Measurements from ENCODE around the gene FAM3C.
"Not testable (repeated sequence)": the region's sequence is repeated elsewhere in the genome, so short reads cannot be mapped to it uniquely, and the experiment has no call there.

The FAM3C gene

DNA sequence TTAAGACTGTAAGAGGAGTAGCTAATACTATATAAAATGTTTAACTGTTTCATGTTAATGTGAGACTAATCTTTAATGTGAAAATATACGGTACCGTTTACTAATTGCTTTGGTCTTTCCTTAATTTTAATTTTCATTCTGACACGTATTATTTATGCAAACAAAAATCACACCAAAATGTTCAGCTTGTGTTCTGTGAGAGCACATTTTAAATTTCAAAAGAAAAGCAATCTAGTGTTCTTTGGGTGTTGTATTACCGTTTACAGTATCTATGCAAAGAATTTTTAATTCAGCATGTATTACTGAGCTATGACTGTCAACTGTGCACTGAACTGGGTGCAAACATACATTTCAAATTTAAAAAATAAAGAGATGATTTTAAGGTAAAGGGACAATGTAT lies 65.1 kb downstream of the FAM3C start:
- DNase-seq (ENCODE audit: low read depth, low spot score) = no peak

DNA sequence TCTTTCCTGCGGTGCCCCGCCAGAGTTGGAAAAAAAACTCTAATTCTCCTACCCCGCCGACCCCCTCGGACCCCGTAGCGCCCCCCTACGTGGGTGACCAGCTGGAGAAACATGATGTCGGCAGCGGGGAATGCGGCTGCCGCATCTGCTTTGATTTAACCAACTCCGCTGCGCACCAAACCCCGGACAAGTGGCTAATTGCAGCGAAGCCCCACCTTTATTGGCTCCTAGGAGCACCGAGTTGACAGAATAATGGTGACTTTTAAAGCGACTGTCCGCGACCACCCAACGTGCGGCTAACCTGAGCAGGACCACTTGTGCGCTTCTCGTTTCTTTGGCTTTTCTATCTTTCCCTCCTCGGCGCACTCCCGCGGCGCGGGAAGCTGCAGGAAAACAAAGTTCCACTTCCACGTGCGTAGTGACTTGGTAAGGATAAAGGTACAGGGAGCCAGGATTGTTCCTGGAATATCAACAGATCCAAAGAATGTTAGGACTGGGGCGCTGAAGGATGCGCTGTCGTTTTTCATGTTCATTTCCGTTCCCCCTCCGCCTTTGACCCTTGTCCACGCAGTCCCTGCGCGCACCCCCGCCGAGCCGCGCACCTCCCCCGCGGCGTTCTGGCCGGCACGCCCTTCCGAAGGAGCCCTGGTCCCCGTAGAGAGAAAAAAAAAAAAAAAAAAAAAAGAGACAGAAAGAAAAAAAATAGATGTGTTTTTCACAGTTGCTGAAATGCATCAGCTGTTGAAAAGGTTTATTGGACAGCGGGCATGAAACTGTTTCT lies 65.9 kb downstream of the FAM3C start:
- peak; percentile 60 for DNase-seq (ENCODE audit: low read depth, low spot score)

DNA sequence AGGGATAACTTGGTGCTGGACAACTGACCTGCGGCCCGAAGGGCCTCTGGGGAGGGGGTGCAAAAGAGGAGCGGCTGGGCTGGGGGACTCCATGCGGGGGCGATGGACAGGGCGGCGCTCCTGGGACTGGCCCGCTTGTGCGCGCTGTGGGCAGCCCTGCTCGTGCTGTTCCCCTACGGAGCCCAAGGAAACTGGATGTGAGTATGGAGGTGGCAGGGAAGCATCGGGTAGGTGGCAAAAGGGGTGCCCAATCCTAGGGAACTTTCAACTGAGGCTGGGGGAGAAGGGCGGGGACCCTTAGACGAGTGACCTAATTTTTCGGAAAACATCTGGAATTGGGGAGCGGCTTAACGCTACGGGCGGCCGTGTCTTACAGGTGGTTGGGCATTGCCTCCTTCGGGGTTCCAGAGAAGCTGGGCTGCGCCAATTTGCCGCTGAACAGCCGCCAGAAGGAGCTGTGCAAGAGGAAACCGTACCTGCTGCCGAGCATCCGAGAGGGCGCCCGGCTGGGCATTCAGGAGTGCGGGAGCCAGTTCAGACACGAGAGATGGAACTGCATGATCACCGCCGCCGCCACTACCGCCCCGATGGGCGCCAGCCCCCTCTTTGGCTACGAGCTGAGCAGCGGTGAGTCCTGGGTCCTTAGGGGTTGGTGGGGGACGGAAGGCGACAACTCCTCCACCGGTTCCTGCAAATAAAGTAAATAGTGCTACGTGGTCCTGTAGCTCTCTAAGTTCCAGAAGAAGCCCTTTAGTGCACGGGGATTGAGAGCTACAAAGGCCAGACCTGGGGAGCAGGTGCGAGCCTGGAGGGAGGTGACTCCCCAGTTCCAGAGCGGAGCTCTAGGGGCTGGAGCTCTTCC lies 66.7 kb downstream of the FAM3C start:
- DNase-seq (ENCODE audit: low read depth, low spot score) = no peak

DNA sequence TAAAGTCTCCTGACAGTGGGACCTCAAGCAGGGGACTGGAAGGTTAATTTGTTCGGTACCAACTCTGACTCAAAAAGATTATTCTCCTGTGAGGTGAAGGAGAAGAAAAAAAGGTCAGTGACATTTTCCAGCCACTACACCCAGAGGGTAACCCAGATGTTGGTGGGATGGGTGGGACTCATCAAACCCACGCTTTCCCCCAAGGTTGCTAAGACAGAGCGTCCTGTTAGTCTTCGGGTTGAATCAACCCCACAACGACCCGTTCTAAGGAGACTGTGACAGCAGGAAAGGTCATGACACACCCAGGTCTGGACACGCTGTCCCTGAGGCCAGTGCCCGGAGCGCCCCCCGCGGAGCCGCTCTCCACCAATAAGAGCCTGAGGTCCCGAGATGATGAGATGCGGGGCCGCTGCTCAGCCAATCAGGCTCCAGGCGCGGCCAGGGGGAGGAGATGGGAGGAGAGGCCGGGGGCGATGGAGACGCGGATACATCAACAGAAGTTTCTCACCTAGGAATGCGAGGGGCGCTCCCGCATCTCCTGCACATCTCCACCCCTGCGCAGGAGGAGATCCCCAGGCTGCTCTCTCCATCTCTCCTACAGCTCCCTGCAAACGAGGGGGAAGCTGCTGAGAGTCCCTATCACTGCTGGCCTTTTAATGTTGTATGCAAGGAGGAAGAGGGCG lies 67.5 kb downstream of the FAM3C start, which contains the start of gene WNT16:
Gene WNT16, plus strand, starts transcription at position 493 of the 683 bp plus-strand sequence. CDS start 293 bp downstream, outside the sequence.
- no peak for DNase-seq (ENCODE audit: low read depth, low spot score)

DNA sequence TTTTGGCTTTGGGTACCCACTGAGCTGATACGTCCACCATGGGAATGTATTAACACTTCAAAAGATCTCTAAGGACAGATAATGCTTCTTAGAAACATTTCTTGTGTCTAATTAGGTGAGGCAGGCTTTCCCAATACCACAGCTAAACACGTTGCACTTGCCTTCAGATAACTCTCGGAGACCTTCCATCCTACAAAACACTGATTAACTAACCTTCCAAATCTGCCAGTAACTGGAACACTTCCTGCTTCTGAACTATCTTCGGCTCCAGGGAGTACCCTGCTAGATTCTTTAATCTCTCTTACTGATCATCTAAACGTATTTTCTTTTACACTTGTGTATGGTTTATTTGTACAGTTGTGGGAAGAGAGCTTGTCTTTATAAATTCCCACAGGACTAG lies 68.4 kb downstream of the FAM3C start:
- no peak for DNase-seq (ENCODE audit: low read depth, low spot score)

DNA sequence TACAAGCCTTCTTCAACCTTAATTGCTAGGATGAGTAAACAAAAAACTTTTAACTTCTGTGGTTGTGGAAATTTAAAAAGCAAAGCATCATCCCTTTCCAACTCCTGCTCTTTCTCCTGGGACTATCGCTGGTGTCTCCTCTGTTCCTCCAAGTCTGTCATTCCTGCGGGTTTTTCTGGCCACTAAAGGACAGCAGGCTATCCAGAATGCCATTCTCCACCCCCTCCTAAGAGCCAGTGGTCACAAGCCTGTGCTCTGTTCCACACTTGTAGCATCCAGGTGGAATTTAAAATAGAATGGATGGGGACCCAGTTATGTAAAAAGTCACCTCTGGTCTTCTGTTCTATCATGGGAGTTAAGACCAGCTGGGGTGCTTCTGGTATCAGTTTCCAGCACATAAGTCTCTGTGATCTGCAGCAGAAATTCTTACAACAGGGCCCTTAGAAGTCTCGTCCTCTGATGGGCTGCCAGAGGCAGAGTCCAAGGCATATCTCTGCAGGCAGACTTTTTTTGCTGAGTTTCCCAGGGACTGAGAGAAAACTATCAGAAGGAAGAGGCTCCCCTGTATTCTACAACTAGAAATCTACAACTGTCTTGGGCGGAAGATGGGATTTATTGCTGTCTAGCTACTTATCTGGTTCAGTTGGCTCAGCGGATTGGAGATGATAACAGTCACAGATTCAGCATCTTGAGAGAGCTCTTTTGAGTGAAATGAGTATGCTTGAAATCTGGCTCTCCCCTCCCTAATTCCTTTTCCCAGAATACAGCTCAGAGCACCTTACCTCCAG lies 72.4 kb downstream of the FAM3C start:
- DNase-seq (ENCODE audit: low read depth, low spot score) = no peak

DNA sequence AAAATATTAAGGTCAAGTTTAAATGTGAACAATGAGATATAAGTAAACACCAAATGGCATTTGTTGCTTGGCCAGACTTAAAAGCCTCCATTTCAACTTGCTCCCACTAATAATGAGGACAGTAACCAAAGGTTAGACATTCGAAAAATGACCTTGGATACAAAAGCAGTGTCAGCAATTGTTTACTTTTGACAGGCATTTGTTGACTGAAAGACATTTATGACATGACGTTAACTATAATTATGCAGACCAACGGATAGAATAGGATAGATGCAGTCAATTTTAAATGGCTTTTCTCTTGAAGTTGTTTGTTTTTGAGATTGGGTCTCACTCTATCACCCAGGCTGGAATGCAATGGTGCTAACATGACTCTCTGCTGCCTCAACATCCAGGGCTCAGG lies 73.6 kb downstream of the FAM3C start:
- DNase-seq (ENCODE audit: low read depth, low spot score) = no peak

DNA sequence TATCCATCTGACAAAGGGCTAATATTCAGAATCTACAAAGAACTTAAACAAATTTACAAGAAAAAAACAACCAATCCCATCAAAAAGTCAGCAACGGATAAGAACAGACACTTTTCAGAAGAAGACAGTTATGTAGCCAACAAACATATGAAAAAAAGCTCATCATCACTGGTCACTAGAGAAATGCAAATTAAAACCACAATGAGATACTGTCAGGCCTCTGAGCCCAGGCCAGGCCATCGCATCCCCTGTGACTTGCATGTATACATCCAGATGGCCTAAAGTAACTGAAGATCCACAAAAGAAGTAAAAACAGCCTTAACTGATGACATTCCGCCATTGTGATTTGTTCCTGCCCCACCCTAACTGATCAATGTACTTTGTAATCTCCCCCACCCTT lies 80.9 kb downstream of the FAM3C start:
- not testable (repeated sequence) for DNase-seq (ENCODE audit: low read depth, low spot score)

DNA sequence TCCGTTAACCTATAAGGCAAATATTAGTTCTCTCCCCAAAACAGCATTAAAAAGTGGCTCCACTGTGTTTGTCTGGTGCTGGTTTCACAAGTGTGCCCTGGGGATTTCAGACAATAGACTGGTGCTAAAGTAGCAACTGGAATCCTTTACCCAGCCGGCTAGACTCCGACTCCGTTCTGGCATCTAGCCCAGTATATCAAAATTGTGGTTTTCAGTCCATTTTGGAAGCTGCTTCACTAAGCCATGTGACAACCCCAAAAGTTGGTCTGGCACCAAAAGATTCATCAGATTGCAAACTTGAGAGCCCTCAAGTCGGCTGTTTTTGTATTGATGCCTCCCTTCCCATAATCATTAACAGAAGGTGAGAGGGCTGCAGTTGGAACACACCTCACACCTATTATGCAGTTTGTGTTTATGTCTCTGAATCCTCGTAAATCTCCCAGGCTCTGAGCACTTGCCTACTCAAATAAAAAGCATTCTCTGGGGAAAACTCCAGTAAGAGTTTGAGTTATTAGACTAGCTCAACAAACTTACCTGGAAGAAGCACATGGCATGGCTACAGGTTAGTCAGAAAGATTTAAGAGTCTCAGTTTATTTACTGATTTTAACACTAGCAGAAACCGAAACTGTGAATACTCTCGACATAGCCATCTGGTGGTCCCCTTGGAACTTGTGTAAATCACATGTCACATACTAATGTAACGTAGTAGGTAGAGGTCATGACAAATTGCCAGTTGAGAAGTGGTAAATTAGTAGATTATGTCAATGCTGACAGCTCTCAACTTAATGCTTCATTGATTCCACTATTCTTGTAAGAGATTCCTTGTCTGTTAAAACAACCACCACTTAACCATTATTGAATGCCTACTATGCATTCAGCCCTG lies 82.1 kb downstream of the FAM3C start:
- no peak for DNase-seq (ENCODE audit: low read depth, low spot score)

DNA sequence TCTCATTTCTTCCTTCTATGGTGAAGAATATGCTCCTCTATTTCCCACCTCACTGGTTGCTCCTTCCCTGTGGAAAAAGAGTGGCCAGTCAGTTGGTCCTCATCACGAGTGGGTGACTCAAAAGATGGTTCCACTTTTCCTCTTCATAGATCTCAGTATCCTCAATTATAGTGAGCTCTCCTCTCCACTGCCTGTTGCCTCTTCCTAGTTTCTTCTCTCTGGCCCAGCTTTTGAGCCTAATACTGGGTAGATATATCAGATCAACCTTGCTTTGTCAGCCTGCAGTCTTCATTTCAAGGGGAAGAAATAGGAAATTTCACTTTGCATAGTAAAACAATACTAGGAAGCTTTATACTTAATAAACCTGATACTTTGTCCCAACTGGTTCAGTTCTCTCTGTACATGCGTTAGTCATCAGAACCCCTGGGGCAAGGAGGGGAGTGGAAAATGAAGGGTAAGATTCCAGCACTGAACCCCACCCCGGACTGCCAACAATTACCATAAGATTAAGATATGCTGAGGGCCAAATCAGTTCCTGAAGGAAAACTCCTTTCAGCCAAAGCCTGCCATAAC lies 82.8 kb downstream of the FAM3C start:
- no peak for DNase-seq (ENCODE audit: low read depth, low spot score)

DNA sequence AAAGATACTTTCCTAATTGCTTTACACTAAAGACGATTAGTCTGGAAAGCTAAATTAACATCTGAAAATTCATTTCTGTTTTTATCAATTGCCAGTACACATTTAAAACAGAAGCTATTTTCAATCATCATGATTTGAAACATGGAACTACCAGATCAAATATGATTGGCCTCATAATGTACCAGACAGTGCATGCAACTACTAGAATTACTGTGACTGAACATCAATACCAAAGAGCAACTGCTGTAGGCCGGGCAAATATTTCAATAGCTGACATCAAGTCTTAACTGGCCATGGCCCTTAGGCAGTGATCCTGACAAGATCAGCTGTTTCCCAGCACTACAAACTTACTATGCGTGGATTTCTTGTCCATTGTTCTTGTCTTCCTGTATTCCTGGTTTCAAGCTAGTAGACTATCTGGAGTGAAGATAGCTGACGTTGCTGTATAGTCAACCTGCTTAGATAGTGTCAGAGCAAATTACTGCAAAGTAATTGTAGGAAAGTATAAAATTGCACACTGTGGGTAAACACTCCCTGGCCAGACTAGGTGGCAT lies 89.0 kb downstream of the FAM3C start:
- no peak for DNase-seq (ENCODE audit: low read depth, low spot score)

DNA sequence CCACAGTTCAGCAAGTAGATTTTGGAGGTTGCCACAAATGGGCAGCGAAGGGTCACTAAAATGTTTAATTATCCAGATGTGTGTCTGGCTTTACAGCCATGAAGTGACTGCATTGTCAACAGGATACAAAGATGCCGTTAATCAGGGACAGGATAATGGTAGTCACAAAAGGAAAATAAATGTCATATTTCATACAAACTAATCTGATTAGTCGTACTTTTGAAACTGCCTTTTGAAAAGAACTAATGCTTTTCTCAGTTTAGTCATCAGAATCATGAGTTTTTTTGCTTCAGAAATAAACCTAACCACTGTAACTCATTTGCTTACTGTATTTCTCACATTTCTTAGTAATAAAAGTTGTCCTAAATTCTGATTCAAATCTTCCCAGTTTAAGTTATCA lies 89.5 kb downstream of the FAM3C start:
- no peak for DNase-seq (ENCODE audit: low read depth, low spot score)

DNA sequence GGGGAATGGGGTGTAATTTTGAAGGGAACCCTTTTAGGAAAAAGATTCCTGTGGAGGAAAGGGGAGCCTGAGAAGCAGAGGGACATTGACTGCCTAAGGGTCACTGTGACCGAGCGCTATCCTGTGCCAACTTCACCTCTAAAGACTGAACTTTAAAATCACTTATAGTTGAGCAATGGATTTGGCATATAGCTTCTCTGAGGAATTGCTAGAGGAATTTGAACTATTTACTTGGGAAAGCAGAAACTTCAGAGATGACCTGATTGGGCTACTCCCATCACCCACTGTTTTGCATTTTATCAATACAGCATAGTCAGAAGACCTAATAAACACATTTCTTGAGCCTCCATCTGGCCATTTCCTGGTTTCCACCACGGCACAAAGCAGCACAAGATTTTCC lies 91.0 kb downstream of the FAM3C start:
- DNase-seq (ENCODE audit: low read depth, low spot score) = no peak

DNA sequence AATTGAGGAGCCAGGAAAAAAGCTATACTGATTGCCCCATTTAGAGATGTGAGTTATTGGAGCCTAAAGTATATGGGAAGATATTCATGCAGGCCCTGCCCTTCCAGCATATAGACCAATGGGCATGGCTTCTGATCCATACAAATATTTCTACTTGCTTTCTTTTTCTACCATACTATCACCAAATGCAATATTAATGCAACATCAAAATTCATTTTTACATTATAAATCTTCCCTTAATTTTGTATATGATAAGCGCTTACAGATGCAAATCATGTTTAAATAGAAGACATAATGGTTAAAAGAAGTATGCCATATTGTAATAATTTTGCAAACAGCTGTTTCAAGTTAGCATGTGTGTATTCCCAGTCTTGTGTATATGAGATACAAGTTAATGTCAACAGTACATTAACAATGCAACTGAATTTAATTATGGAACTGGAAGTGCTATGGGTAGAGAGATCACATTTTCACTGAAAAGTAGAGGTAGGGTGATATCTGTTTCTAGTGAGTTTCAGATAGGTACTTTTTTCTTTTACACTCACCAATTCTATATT lies 91.9 kb downstream of the FAM3C start:
- no peak for DNase-seq (ENCODE audit: low read depth, low spot score)

DNA sequence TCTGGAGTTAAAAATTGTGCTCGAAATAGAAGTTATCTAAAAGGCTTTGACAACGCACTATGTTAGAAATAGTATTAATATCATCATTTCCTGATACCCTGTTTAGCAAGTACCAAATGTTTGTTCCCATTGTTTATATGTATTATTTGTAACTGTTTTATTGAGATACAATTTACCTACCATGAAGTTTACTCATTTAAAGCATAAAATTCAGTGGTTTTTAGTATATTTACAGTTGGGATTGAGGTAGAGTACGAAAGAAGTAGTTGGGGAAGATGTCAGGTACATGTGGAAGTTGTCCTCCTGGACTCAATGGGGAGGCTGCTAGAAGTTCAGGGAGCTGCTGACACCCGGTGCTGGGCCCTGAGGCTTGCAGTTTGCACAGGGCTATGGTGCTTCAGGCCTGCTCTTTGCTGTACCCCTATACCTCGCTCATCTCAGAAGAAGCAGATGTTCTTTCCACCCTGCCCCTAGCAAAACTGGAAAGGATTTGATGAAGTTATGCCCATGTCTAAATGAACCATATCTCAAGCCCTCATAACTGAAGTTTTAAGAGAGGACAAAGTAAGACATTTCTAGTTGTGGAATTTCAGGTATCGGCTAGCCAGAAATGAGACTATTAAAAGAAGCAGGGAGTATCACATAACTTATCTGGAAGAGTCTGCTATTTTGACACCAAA lies 92.5 kb downstream of the FAM3C start:
- no peak for DNase-seq (ENCODE audit: low read depth, low spot score)

DNA sequence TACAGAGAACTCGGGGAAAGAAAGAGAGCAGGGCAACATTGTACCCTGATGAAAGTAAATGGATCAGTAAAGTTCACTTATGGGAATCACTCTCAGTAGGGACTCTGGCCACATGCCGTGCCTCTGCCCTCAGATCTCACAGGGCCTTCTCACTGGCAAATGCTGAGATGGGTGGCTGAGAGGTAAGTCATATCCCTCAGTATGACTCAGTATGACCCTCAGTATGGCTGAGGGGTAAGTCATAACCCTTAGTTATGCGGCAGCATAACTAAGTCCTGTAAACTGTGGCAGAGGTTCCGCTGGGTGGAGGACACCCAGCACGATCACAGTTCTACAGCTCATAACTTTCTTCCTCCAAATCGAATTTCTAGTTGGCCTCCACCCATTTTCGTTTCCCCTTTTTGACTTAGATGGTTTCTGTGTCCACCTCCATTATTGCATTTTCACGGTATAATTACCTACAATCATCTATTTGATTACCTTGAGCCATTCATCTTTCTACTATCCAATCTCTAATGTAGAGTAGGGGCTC lies 93.8 kb downstream of the FAM3C start:
- DNase-seq (ENCODE audit: low read depth, low spot score) = peak; percentile 60

DNA sequence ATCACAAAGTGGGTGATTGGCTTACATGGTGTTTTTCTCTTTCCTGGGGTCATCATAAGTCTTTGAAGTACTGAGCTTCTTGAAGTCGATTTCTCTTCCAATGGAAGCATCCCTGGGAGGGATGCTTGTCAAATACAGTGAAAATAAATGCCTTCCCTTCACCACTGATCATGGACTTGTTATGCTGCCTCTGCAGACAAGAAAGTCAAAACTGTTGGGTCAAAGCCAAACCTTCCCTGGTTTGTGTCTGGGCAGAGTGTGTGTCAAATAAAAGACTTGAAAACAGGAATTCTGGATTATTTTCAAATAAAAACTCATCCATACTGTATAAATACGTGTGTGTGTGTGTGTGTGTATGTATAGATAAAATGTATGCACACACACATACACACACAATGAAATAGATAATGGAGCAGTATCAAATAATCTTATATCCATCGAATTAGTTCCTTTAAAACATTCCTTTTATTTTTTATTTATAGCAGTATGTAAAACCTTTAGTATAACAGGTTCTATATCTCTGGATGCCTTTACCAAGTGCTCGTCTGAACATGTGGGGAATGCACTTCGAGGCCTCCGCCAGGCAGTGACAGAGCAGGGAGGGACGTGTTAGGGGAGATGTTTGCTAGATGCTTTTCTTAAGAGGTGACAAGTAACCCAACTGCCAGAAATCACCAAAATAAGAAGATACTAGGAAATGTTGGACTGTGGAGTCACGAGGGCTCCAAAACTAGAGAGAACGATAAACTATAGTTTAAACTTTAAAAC lies 94.5 kb downstream of the FAM3C start:
- no peak for DNase-seq (ENCODE audit: low read depth, low spot score)

All from brain pericyte (primary cell).